ENCODE data around the gene OR8D1. TPM values are rescaled to one million over a fixed set of nuclear protein-coding genes. Genes with fewer than 3 reads are reported as not detected.

OR8D1 gene
- polyA plus RNA-seq, 1 donor (not counting 4 experiments of a cell fraction or from before 2014, with no cell fraction given) = not detected

DNA sequence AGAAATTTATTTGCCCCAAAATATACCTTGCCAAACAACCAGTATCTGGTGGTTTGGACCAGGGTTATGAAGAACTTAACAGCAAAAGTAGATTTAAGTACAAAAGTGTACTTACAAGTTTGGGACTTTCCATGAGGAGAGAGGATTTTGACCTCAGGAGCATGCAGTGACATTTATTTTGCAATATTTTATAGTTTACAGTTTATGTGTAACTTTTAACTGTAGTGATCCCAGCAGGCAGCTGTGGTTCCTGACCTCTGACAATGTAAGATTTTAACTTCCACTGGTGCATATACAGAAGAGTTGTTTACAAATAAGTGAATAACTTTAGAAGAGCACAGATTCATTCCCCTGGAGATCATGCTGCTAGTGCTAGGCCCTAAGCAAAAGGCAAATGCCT lies 6.7 kb downstream of the OR8D1 start:
- TF ChIP-seq, protein P1, sequence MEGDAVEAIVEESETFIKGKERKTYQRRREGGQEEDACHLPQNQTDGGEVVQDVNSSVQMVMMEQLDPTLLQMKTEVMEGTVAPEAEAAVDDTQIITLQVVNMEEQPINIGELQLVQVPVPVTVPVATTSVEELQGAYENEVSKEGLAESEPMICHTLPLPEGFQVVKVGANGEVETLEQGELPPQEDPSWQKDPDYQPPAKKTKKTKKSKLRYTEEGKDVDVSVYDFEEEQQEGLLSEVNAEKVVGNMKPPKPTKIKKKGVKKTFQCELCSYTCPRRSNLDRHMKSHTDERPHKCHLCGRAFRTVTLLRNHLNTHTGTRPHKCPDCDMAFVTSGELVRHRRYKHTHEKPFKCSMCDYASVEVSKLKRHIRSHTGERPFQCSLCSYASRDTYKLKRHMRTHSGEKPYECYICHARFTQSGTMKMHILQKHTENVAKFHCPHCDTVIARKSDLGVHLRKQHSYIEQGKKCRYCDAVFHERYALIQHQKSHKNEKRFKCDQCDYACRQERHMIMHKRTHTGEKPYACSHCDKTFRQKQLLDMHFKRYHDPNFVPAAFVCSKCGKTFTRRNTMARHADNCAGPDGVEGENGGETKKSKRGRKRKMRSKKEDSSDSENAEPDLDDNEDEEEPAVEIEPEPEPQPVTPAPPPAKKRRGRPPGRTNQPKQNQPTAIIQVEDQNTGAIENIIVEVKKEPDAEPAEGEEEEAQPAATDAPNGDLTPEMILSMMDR (optimal IDR thresholded peaks at IDR 0.05 in 1 of 3, IDR thresholded peaks at IDR 0.05 in 1 of 3, conservative IDR thresholded peaks at IDR 0.05 in 1 of 3; ENCODE audit: extremely low read depth in 1 of 3, insufficient read depth in 2 of 3, low read length in 3 of 3) = no peak
- no peak for TF ChIP-seq EZH2 (IDR thresholded peaks at IDR 0.05; ENCODE audit: low read length)
- Histone ChIP-seq H3K27me3 (ENCODE audit: control insufficient read depth, extremely low read depth, insufficient read depth, low read length) (no peaks in the 10 kb centered on the region), H3K9me3 (ENCODE audit: control insufficient read depth, low read depth, low read length) (no peaks in the 10 kb centered on the region), H3K27ac (ENCODE audit: control insufficient read depth, insufficient read depth, low read length) (no peak overlapping the region), H3K36me3 (ENCODE audit: control insufficient read depth in 2 of 2, extremely low read depth in 1 of 2, insufficient read depth in 2 of 2, low read length in 2 of 2) (no peaks in the 10 kb centered on the region), H2AFZ (ENCODE audit: control insufficient read depth, low read length) (no peak overlapping the region), H3K4me2 (ENCODE audit: control insufficient read depth, extremely low read depth, insufficient read depth, low read depth, low read length) (no peak overlapping the region), H4K20me1 (ENCODE audit: control insufficient read depth, extremely low read depth, insufficient read depth, low read length) (no peaks in the 10 kb centered on the region), H3K4me1 (ENCODE audit: control insufficient read depth, extremely low read depth, insufficient read depth, low read length) (no peaks in the 10 kb centered on the region), H3K9ac (ENCODE audit: control insufficient read depth, extremely low read depth, insufficient read depth, low read length) (no peak overlapping the region), H3K4me3 (ENCODE audit: control insufficient read depth in 2 of 3, extremely low read depth in 1 of 3, insufficient read depth in 2 of 3, low read depth in 1 of 3, low read length in 3 of 3) (no peak overlapping the region), H3K9me1 (ENCODE audit: control insufficient read depth, extremely low read depth, insufficient read depth, low read length) (no peaks in the 10 kb centered on the region), H3K79me2 (ENCODE audit: control insufficient read depth, insufficient read depth, low read length) (no peaks in the 10 kb centered on the region)
- FAIRE-seq (no peak), DNase-seq (ENCODE audit: low read depth, low spot score) (no peak)
- dilution Hi-C loops (cut with MboI; ENCODE audit: extremely low pct_ligation_motif_present, low sequenced_read_pairs) = no loop called here

DNA sequence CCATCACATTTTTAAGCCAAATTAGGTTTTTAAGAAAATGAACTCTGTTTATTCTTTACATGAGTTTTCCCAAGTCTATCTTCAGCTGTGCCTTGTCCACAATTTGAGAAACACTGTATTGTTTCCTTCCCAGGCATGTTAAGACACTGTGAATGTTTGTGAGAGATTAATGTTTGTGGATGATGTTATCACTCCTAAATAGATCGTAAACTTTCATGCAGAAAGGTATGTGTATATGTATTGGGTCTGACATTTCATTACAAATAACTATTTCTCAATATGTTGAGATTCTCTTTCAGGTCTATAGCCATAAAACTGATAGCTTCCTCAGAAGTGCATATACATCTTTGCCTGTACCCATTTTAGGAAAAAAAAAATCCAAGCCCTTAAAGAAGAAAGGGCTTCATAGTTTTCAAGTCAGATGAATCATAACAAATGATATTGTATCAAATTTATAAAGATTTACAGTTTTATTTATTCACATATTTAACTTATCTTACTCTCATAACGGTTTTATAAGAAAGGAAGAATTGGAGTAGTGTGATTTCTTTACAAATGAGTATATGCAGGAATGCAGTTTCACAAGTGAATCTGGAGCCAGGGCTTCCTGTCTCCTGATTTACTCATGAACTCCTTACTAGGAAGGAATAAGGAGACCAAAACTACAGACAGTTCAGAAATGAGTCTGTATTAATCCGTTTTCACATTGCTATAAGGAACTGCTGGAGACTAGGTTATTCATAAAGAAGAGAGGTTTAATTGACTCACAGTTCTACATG lies 11.2 kb downstream of the OR8D1 start:
- dilution Hi-C loops (cut with MboI; ENCODE audit: extremely low pct_ligation_motif_present, low sequenced_read_pairs) = no loop called here
- TF ChIP-seq EZH2 (IDR thresholded peaks at IDR 0.05; ENCODE audit: low read length) = no peak
- TF ChIP-seq, protein P1 (optimal IDR thresholded peaks at IDR 0.05 in 1 of 3, IDR thresholded peaks at IDR 0.05 in 1 of 3, conservative IDR thresholded peaks at IDR 0.05 in 1 of 3; ENCODE audit: extremely low read depth in 1 of 3, insufficient read depth in 2 of 3, low read length in 3 of 3) = no peak
- Histone ChIP-seq H3K4me2 (ENCODE audit: control insufficient read depth, extremely low read depth, insufficient read depth, low read depth, low read length) (no peak overlapping the region), H2AFZ (ENCODE audit: control insufficient read depth, low read length) (no peak overlapping the region), H3K79me2 (ENCODE audit: control insufficient read depth, insufficient read depth, low read length) (no peaks in the 10 kb centered on the region), H3K9ac (ENCODE audit: control insufficient read depth, extremely low read depth, insufficient read depth, low read length) (no peak overlapping the region), H3K4me1 (ENCODE audit: control insufficient read depth, extremely low read depth, insufficient read depth, low read length) (no peaks in the 10 kb centered on the region), H3K4me3 (ENCODE audit: control insufficient read depth in 2 of 3, extremely low read depth in 1 of 3, insufficient read depth in 2 of 3, low read depth in 1 of 3, low read length in 3 of 3) (no peak overlapping the region), H3K9me3 (ENCODE audit: control insufficient read depth, low read depth, low read length) (no peaks in the 10 kb centered on the region), H3K9me1 (ENCODE audit: control insufficient read depth, extremely low read depth, insufficient read depth, low read length) (no peaks in the 10 kb centered on the region), H3K36me3 (ENCODE audit: control insufficient read depth in 2 of 2, extremely low read depth in 1 of 2, insufficient read depth in 2 of 2, low read length in 2 of 2) (no peaks in the 10 kb centered on the region), H3K27ac (ENCODE audit: control insufficient read depth, insufficient read depth, low read length) (no peak overlapping the region), H4K20me1 (ENCODE audit: control insufficient read depth, extremely low read depth, insufficient read depth, low read length) (no peaks in the 10 kb centered on the region), H3K27me3 (ENCODE audit: control insufficient read depth, extremely low read depth, insufficient read depth, low read length) (no peaks in the 10 kb centered on the region)
- no peak for FAIRE-seq
- no peak for DNase-seq (ENCODE audit: low read depth, low spot score)

All from keratinocyte (primary cell).